Sigmoid colon (tissue), 7 donors: Measurements from ENCODE around the gene RASL11B. TPM values are rescaled to one million over a fixed set of nuclear protein-coding genes. Genes with fewer than 3 reads are reported as not detected.

Experiments used
- DNase-seq: peaks from one replicate; pipeline ENCODE4 v3.0.0-alpha.2; 2019
- H3K27ac ChIP-seq, 4 donors: fragments of 200-600 bp; sonication (generic); one replicate each; pipeline ENCODE4 v1.5.1; 2016 to 2019; ENCODE audit warnings: mild to moderate bottlenecking in 1 of 4
- H3K27me3 ChIP-seq, 3 donors: fragments of 200-600 bp; sonication (generic); one replicate each; pipeline ENCODE4 v1.5.1; 2019; ENCODE audit warnings: mild to moderate bottlenecking in 1 of 3
- H3K36me3 ChIP-seq, 4 donors: fragments of 200-600 bp; sonication (generic); one replicate each; pipeline ENCODE4 v1.5.1; 2016 to 2019
- H3K4me1 ChIP-seq, 4 donors: fragments of 200-600 bp; sonication (generic); one replicate each; pipeline ENCODE4 v1.5.1; 2017 to 2019
- H3K4me3 ChIP-seq, 4 donors: fragments of 200-600 bp; sonication (generic); one replicate each; pipeline ENCODE4 v1.5.1; 2017 to 2019; ENCODE audit warnings: mild to moderate bottlenecking in 2 of 4, moderate library complexity in 1 of 4
- H3K9me3 ChIP-seq, 4 donors: fragments of 200-600 bp in 3 of 4; sonication (generic) in 3 of 4; one replicate each; pipeline versions ENCODE4 v1.5.1 to v1.6.1; 2013 to 2019
- CTCF ChIP-seq, 4 experiments: fragments of 450-650 bp in 3 of 4; fragments of 200-600 bp in 1 of 4; IDR thresholded peaks; one replicate each; pipeline ENCODE4 v1.5.1; 2016 to 2019; ENCODE audit warnings: antibody characterized with exemption in 4 of 4, mild to moderate bottlenecking in 3 of 4, moderate library complexity in 2 of 4
- EP300 ChIP-seq, 4 donors: sonication (generic); formaldehyde crosslinking; IDR thresholded peaks; one replicate each; pipeline ENCODE4 v1.6.1; 2017; ENCODE audit warnings: antibody characterized with exemption in 4 of 4
- POLR2A ChIP-seq, 2 donors: fragments of 450-650 bp; IDR thresholded peaks; one replicate each; pipeline ENCODE4 v1.6.1; 2016; ENCODE audit warnings: antibody characterized with exemption in 2 of 2, mild to moderate bottlenecking in 2 of 2, moderate library complexity in 2 of 2
- POLR2AphosphoS5 ChIP-seq, 4 donors: sonication (generic); formaldehyde crosslinking; IDR thresholded peaks; one replicate each; pipeline ENCODE4 v1.6.1; 2017; ENCODE audit warnings: antibody characterized with exemption in 4 of 4
- WGBS, 2 donors: extraction: QIAGEN DNeasy Blood & Tissue Kit; methylation state at CpG; one replicate each; pipeline ENCODE4 v1.1.7; 2013; 5-methylcytosine and 5-hydroxymethylcytosine counted together
- intact Hi-C: fragments of 100-400 bp; cut with DNase I; formaldehyde crosslinking; loops from one replicate; pipeline ENCODE4 v1.15.1; 2023
- polyA plus RNA-seq, 3 donors: library from polyadenylated mRNA; stranded (reverse); fragments of 200-250 nt; gene quantifications; one replicate each; pipeline ENCODE4 v1.2.3, GENCODE V29; 2013
- total RNA-seq, 4 donors: library from RNA; depleted of rRNA; stranded (reverse); fragments of >200 nt; gene quantifications; one replicate each; pipeline ENCODE4 v1.1.0, GENCODE V29; 2016
- donor health status: healthy with polysubstance abuse.
- donor health status: Bipolar disorder and iron deficiency.
- donor health status: healthy.

The RASL11B gene
- total and polyA plus RNA-seq, 7 donors, result 0.36 to 2.2 (median 0.66) TPM; not detected in 2

GRCh38 chr4:52868133-52868532 is 6.0 kb downstream of the RASL11B start:
- H3K36me3 ChIP-seq, result no peaks in the 10 kb centered on the region
- WGBS, 2 donors, result 86 to 87% methylated on average over 8 of the region's 8 CpGs
- TF ChIP-seq CTCF (IDR thresholded peaks at IDR 0.05) (no peak), POLR2A (IDR thresholded peaks at IDR 0.05) (no peak), POLR2AphosphoS5 (IDR thresholded peaks at IDR 0.05) (no peak), EP300 (IDR thresholded peaks at IDR 0.05) (no peak)
- peaks cover 0 to 38% (median 29%) of the 10 kb centered on the region in 4 donors for H3K4me1 ChIP-seq
- no peaks in the 10 kb centered on the region for H3K9me3 ChIP-seq
- no peak overlapping the region for H3K4me3 ChIP-seq
- H3K27me3 ChIP-seq, result peaks cover 0 to 3% (median 0%) of the 10 kb centered on the region in 3 donors
- intact Hi-C loops, result loop anchor here (10.0 kb wide), 1 partner anchor 323 kb away; no protein-coding TSS in a partner anchor
- no peak overlapping the region for H3K27ac ChIP-seq
- DNase-seq, result no peak

- Histone ChIP-seq H3K36me3 (no peaks in the 10 kb centered on the region), H3K4me1 (peaks cover 0 to 47% (median 29%) of the 10 kb centered on the region in 4 donors), H3K4me3 (no peak overlapping the region), H3K27me3 (no peaks in the 10 kb centered on the region), H3K9me3 (no peaks in the 10 kb centered on the region), H3K27ac (peak overlapping the region in 1 of 4 donors; percentile 5)
- peak; percentile 70 for DNase-seq
- intact Hi-C loops, result loop anchor here (10.0 kb wide), 1 partner anchor 324 kb away; no protein-coding TSS in a partner anchor
- WGBS, 2 donors, result 71 to 78% methylated on average over 12 of the region's 12 CpGs
- no peak for TF ChIP-seq CTCF (IDR thresholded peaks at IDR 0.05)
- no peak for TF ChIP-seq EP300 (IDR thresholded peaks at IDR 0.05)
- no peak for TF ChIP-seq POLR2A (IDR thresholded peaks at IDR 0.05)
- no peak for TF ChIP-seq POLR2AphosphoS5 (IDR thresholded peaks at IDR 0.05)
Measured at GRCh38 chr4:52869196-52869595, 7.1 kb downstream of the RASL11B start.

- Histone ChIP-seq H3K36me3 (no peaks in the 10 kb centered on the region), H3K4me3 (no peak overlapping the region), H3K27me3 (no peaks in the 10 kb centered on the region), H3K9me3 (no peaks in the 10 kb centered on the region), H3K4me1 (peaks cover 0 to 44% (median 26%) of the 10 kb centered on the region in 4 donors), H3K27ac (no peak overlapping the region)
- no peak for DNase-seq
- WGBS, 2 donors, result 83 to 92% methylated on average over 1 of the region's 1 CpG
- intact Hi-C loops, result loop anchor here (10.0 kb wide), 1 partner anchor 325 kb away; no protein-coding TSS in a partner anchor
- TF ChIP-seq EP300 (IDR thresholded peaks at IDR 0.05), result no peak
- TF ChIP-seq POLR2AphosphoS5 (IDR thresholded peaks at IDR 0.05), result no peak
- TF ChIP-seq POLR2A (IDR thresholded peaks at IDR 0.05), result no peak
- no peak for TF ChIP-seq CTCF (IDR thresholded peaks at IDR 0.05)
Measured at GRCh38 chr4:52869656-52870055, 7.5 kb downstream of the RASL11B start.

- Histone ChIP-seq H3K4me3 (no peak overlapping the region), H3K9me3 (no peaks in the 10 kb centered on the region), H3K27me3 (no peaks in the 10 kb centered on the region), H3K4me1 (peaks cover 0 to 40% (median 21%) of the 10 kb centered on the region in 4 donors), H3K27ac (no peak overlapping the region), H3K36me3 (no peaks in the 10 kb centered on the region)
- 78 to 87% methylated on average over 4 of the region's 4 CpGs for WGBS, 2 donors
- intact Hi-C loops, result no loop called here
- TF ChIP-seq CTCF (IDR thresholded peaks at IDR 0.05) (no peak), POLR2A (IDR thresholded peaks at IDR 0.05) (no peak), POLR2AphosphoS5 (IDR thresholded peaks at IDR 0.05) (no peak), EP300 (IDR thresholded peaks at IDR 0.05) (no peak)
- no peak for DNase-seq
Measured at GRCh38 chr4:52870225-52870624, 8.1 kb downstream of the RASL11B start.

- no peaks in the 10 kb centered on the region for H3K36me3 ChIP-seq
- no peak overlapping the region for H3K4me3 ChIP-seq
- no peak for TF ChIP-seq CTCF (IDR thresholded peaks at IDR 0.05)
- TF ChIP-seq POLR2AphosphoS5 (IDR thresholded peaks at IDR 0.05), result no peak
- no peak for TF ChIP-seq EP300 (IDR thresholded peaks at IDR 0.05)
- no peak for TF ChIP-seq POLR2A (IDR thresholded peaks at IDR 0.05)
- DNase-seq, result no peak
- no peak overlapping the region for H3K27ac ChIP-seq
- H3K27me3 ChIP-seq, result no peaks in the 10 kb centered on the region
- 13 to 60% methylated on average over 1 of the region's 1 CpG for whole genome bisulfite sequencing, 2 donors
- H3K4me1 ChIP-seq, result peaks cover 0 to 36% (median 20%) of the 10 kb centered on the region in 4 donors
- no peaks in the 10 kb centered on the region for H3K9me3 ChIP-seq
- intact Hi-C loops, result no loop called here
Measured at GRCh38 chr4:52873191-52873590, 11.1 kb downstream of the RASL11B start.
